NCI-H526 treated with DMSO at 0.1 percent for 48 hours (cell line): ENCODE measurements around the gene ACTN4.
"Not testable (repeated sequence)": the region's sequence is repeated elsewhere in the genome, so short reads cannot be mapped to it uniquely, and the experiment has no call there.

Experiments
- DNase-seq: peaks from one replicate; lab custom pipeline; 2025; lab: John Stamatoyannopoulos, UW

Gene ACTN4

GRCh38 chr19:38766276-38767047 lies 119.0 kb downstream of the ACTN4 start:
- no peak for DNase-seq

GRCh38 chr19:38769635-38770211 lies 122.3 kb downstream of the ACTN4 start:
- DNase-seq = no peak

- DNase-seq = not testable (repeated sequence)
Measured at GRCh38 chr19:38770228-38770948, 122.9 kb downstream of the ACTN4 start.

- DNase-seq = not testable (repeated sequence)
Measured at GRCh38 chr19:38770949-38771275, 123.5 kb downstream of the ACTN4 start.

- not testable (repeated sequence) for DNase-seq
Measured at GRCh38 chr19:38771569-38771968, 124.1 kb downstream of the ACTN4 start.

- no peak for DNase-seq
Measured at GRCh38 chr19:38773469-38774177, 126.2 kb downstream of the ACTN4 start, which contains the start of gene LGALS7. LGALS7 (minus strand) TSS chr19:38773517; CDS start chr19:38773492, 25 bp downstream.

GRCh38 chr19:38774181-38774950 lies 126.9 kb downstream of the ACTN4 start:
- DNase-seq = no peak

- DNase-seq = no peak
Measured at GRCh38 chr19:38778733-38779132, 131.3 kb downstream of the ACTN4 start.

- DNase-seq = no peak
Measured at GRCh38 chr19:38780443-38780842, 133.0 kb downstream of the ACTN4 start.

- DNase-seq = no peak
Measured at GRCh38 chr19:38781058-38781457, 133.6 kb downstream of the ACTN4 start.
